Embryonic facial prominence (tissue), 1 donor: ENCODE results near the gene ABCD1.

Experiments
- DNase-seq: peaks from one replicate; pipeline ENCODE4 v3.0.0-alpha.2; 2016; ENCODE audit errors: extremely low spot score

Gene ABCD1

GRCh38 chrX:153773741-153774575, 49.3 kb downstream of the ABCD1 start:
- DNase-seq = no peak

- DNase-seq = no peak
Observed at GRCh38 chrX:153774576-153775292, 50.1 kb downstream of the ABCD1 start.

GRCh38 chrX:153775293-153776119, 50.9 kb downstream of the ABCD1 start:
- DNase-seq = no peak

- no peak for DNase-seq
Observed at GRCh38 chrX:153776120-153776599, 51.5 kb downstream of the ABCD1 start.

GRCh38 chrX:153776611-153777045, 52.0 kb downstream of the ABCD1 start:
- DNase-seq = no peak

- no peak for DNase-seq
Observed at GRCh38 chrX:153777261-153778090, 52.8 kb downstream of the ABCD1 start.

GRCh38 chrX:153778181-153778580, 53.5 kb downstream of the ABCD1 start:
- no peak for DNase-seq

GRCh38 chrX:153778684-153779101, 54.0 kb downstream of the ABCD1 start:
- DNase-seq = no peak

GRCh38 chrX:153779891-153780677, 55.4 kb downstream of the ABCD1 start:
- DNase-seq = no peak

- DNase-seq = no peak
Observed at GRCh38 chrX:153780678-153781427, 56.2 kb downstream of the ABCD1 start, which contains the start of gene SRPK3. SRPK3 (plus strand) TSS chrX:153781041; CDS start chrX:153781087, 46 bp downstream.

- DNase-seq = no peak
Observed at GRCh38 chrX:153781428-153782047, 56.9 kb downstream of the ABCD1 start.

- no peak for DNase-seq
Observed at GRCh38 chrX:153782313-153782712, 57.7 kb downstream of the ABCD1 start.

- DNase-seq = no peak
Observed at GRCh38 chrX:153782871-153783270, 58.2 kb downstream of the ABCD1 start.

- DNase-seq = no peak
Observed at GRCh38 chrX:153783378-153784013, 58.8 kb downstream of the ABCD1 start.

GRCh38 chrX:153784325-153784967, 59.8 kb downstream of the ABCD1 start:
- no peak for DNase-seq

- DNase-seq = no peak
Observed at GRCh38 chrX:153786669-153787068, 62.0 kb downstream of the ABCD1 start.

- DNase-seq = no peak
Observed at GRCh38 chrX:153789654-153790053, 65.0 kb downstream of the ABCD1 start.
